Midbrain (tissue), 1 donor: ENCODE results near the gene FAM170B.

Source experiments
- DNase-seq: peaks from one replicate; lab custom pipeline; 2025; lab: John Stamatoyannopoulos, UW

Gene FAM170B

GRCh38 chr10:49133706-49134248 lies at the start of gene FAM170B:
Gene FAM170B, minus strand, starts transcription at chr10:49134021. Its CDS starts 103 bp downstream, at chr10:49133918.
- no peak for DNase-seq

GRCh38 chr10:49182776-49183175 lies 49.0 kb upstream of the FAM170B start:
- DNase-seq: no peak

GRCh38 chr10:49180444-49180860 lies 46.6 kb upstream of the FAM170B start:
- DNase-seq: no peak

GRCh38 chr10:49179699-49180443 lies 46.0 kb upstream of the FAM170B start:
- DNase-seq: no peak

GRCh38 chr10:49178489-49179471 lies 45.0 kb upstream of the FAM170B start:
- no peak for DNase-seq

GRCh38 chr10:49177391-49178355 lies 43.9 kb upstream of the FAM170B start:
- DNase-seq: peak; percentile 56

- no peak for DNase-seq
Measured at GRCh38 chr10:49176310-49177268, 42.8 kb upstream of the FAM170B start.

GRCh38 chr10:49175587-49176309 lies 41.9 kb upstream of the FAM170B start:
- no peak for DNase-seq

- no peak for DNase-seq
Measured at GRCh38 chr10:49174926-49175500, 41.2 kb upstream of the FAM170B start.

GRCh38 chr10:49174261-49174925 lies 40.6 kb upstream of the FAM170B start:
- no peak for DNase-seq

GRCh38 chr10:49173853-49174252 lies 40.0 kb upstream of the FAM170B start:
- DNase-seq: no peak

- no peak for DNase-seq
Measured at GRCh38 chr10:49173201-49173772, 39.5 kb upstream of the FAM170B start.

- no peak for DNase-seq
Measured at GRCh38 chr10:49172777-49173132, 38.9 kb upstream of the FAM170B start.

GRCh38 chr10:49172061-49172776 lies 38.4 kb upstream of the FAM170B start:
- DNase-seq: no peak

- no peak for DNase-seq
Measured at GRCh38 chr10:49171326-49172060, 37.7 kb upstream of the FAM170B start.

GRCh38 chr10:49170632-49171325 lies 37.0 kb upstream of the FAM170B start:
- DNase-seq: no peak
